ENCODE results near the gene URI1. TPM values are rescaled to one million over a fixed set of nuclear protein-coding genes. Genes with fewer than 3 reads are reported as not detected.

The URI1 gene
- total RNA-seq, 1 donor from 2014 or later, result 58.4 TPM

DNA sequence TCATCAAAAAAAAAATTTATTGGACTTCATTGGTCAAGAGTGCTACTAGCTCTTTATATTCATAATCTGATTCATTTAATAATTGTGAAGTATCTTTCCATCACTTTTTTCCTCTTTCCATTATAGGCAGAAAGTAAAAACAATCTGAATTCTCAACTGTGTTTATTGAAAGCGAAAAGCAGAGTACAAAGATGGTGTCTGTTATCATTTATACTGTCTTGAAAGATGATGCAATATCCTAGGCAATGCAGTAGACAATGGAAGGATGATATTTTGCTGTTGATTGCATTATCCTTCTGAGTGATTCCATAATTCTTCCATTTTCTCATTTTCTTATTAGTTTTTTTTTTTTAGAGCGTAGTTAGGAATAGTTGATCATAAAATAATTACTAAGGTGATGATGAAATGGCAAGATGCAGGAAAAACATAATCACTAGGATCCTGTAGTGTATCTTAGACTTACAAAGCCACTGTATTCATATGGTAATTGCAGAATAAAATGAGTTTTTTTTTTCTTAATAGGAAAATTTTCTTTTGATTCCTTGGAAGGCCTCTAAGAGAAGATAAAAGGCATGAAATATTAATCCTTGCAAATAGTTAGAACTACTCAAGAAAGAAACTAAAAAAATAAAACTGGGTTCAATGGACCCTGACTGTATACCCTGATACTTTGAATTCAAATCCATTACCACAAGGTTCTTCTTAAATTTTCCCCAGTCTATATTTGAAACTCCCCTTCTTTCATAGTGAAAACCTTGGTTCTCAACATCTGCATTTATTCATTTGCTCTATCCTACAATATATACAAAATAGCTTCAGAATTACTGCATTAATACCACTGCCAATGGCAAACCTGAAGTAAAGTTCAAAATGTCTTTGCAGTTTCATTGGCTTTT is 11.6 kb downstream of the URI1 start:
- peaks cover 9% of the 10 kb centered on the region for H3K36me3 Mint-ChIP-seq (ENCODE audit: insufficient read depth)
- no peaks in the 10 kb centered on the region for H3K27me3 Mint-ChIP-seq
- no peak overlapping the region for H3K4me3 Mint-ChIP-seq (ENCODE audit: low read depth)
- peaks cover 4% of the 10 kb centered on the region for H3K9me3 Mint-ChIP-seq (ENCODE audit: low read depth)
- no peaks in the 10 kb centered on the region for H3K4me1 Mint-ChIP-seq (ENCODE audit: low read depth)
- TF ChIP-seq, protein P1, sequence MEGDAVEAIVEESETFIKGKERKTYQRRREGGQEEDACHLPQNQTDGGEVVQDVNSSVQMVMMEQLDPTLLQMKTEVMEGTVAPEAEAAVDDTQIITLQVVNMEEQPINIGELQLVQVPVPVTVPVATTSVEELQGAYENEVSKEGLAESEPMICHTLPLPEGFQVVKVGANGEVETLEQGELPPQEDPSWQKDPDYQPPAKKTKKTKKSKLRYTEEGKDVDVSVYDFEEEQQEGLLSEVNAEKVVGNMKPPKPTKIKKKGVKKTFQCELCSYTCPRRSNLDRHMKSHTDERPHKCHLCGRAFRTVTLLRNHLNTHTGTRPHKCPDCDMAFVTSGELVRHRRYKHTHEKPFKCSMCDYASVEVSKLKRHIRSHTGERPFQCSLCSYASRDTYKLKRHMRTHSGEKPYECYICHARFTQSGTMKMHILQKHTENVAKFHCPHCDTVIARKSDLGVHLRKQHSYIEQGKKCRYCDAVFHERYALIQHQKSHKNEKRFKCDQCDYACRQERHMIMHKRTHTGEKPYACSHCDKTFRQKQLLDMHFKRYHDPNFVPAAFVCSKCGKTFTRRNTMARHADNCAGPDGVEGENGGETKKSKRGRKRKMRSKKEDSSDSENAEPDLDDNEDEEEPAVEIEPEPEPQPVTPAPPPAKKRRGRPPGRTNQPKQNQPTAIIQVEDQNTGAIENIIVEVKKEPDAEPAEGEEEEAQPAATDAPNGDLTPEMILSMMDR (IDR thresholded peaks at IDR 0.05; ENCODE audit: unreplicated experiment), result no peak
- no peak for DNase-seq (ENCODE audit: low spot score, unreplicated experiment)
- H3K27ac Mint-ChIP-seq, result no peak overlapping the region

DNA sequence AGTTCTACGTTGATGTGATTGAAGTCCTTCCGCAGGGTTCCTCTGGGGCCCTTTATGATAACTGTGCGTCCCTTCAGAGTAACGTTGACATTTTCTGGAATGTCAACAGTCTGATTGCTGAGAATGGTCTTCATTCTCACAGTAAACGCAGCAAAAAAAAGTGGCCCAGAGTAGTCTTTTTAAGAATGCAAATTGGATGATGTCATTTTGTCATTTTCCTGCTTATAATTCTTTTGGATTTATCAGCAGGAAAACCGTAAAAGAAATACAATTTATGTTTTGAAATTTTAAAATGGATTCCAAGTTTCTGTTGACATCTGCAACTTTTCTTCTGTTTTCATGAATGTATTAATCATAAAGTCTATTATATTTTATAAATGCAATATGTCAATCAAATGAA is 14.8 kb downstream of the URI1 start:
- H3K4me1 Mint-ChIP-seq (ENCODE audit: low read depth), result no peaks in the 10 kb centered on the region
- peaks cover 6% of the 10 kb centered on the region for H3K36me3 Mint-ChIP-seq (ENCODE audit: insufficient read depth)
- no peaks in the 10 kb centered on the region for H3K27me3 Mint-ChIP-seq
- no peaks in the 10 kb centered on the region for H3K9me3 Mint-ChIP-seq (ENCODE audit: low read depth)
- TF ChIP-seq, protein P1 (IDR thresholded peaks at IDR 0.05; ENCODE audit: unreplicated experiment), result no peak
- no peak overlapping the region for H3K4me3 Mint-ChIP-seq (ENCODE audit: low read depth)
- no peak for DNase-seq (ENCODE audit: low spot score, unreplicated experiment)
- H3K27ac Mint-ChIP-seq, result no peak overlapping the region

GRCh38 chr19:29961311-29961710 is 19.3 kb downstream of the URI1 start:
- no peaks in the 10 kb centered on the region for H3K9me3 Mint-ChIP-seq (ENCODE audit: low read depth)

DNA sequence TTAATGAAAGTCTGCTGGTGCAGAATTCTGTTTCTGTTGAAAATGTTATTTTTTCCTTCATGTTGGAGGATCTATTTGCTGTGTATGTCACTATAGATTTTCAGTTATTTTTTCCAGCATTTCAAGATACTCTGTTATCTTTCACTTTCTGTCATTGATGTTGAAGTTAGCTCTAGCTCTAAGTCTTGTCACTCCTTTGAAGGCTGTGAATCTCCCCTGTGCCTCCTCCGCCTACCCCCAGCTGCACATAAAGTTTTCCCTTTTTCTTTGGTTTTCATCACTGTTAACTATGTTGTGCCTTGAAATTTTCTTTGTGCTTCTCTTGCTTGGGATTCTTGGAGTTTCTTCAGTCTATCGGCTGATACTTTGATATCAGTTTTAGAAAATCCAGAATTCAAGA is 20.8 kb downstream of the URI1 start:
- H3K4me3 Mint-ChIP-seq (ENCODE audit: low read depth), result no peak overlapping the region
- TF ChIP-seq, protein P1 (IDR thresholded peaks at IDR 0.05; ENCODE audit: unreplicated experiment), result no peak
- peak overlapping the region; percentile 9 for H3K27ac Mint-ChIP-seq
- DNase-seq (ENCODE audit: low spot score, unreplicated experiment), result no peak
- no peaks in the 10 kb centered on the region for H3K9me3 Mint-ChIP-seq (ENCODE audit: low read depth)
- no peaks in the 10 kb centered on the region for H3K27me3 Mint-ChIP-seq
- peaks cover 22% of the 10 kb centered on the region for H3K4me1 Mint-ChIP-seq (ENCODE audit: low read depth)
- H3K36me3 Mint-ChIP-seq (ENCODE audit: insufficient read depth), result peaks cover 4% of the 10 kb centered on the region

More at GRCh38 chr19:29961311-29961710, 19.3 kb downstream of the URI1 start:
- Mint-ChIP-seq H3K4me1 (ENCODE audit: low read depth) (peaks cover 22% of the 10 kb centered on the region), H3K27me3 (no peaks in the 10 kb centered on the region), H3K36me3 (ENCODE audit: insufficient read depth) (peaks cover 4% of the 10 kb centered on the region), H3K27ac (no peak overlapping the region), H3K4me3 (ENCODE audit: low read depth) (no peak overlapping the region)
- no peak for DNase-seq (ENCODE audit: low spot score, unreplicated experiment)
- TF ChIP-seq, protein P1 (IDR thresholded peaks at IDR 0.05; ENCODE audit: unreplicated experiment), result no peak

DNA sequence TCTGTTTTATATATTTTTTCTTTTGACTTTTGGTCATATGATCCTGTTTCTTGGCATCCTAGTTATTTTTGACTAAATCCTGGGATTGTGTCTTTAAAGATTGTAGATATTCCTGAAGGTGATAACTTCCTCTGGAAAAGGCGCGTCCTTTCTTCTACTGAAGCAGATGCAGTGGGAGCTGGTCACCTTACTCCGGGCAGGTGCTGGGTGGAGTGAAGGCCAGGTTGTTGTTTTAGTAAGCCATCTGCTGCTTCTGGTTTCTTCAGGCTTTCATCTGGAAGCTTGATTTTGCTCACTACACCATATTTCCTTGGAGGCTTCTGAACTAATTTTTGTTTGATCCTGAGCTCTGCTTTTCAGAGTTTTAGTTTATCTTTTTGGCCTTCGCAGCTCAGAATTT is 21.5 kb downstream of the URI1 start:
- no peak for DNase-seq (ENCODE audit: low spot score, unreplicated experiment)

More for the DNA sequence above, 21.5 kb downstream of the URI1 start:
- H3K27ac Mint-ChIP-seq, result no peak overlapping the region
- H3K27me3 Mint-ChIP-seq, result no peaks in the 10 kb centered on the region
- H3K36me3 Mint-ChIP-seq (ENCODE audit: insufficient read depth), result peaks cover 4% of the 10 kb centered on the region
- TF ChIP-seq, protein P1 (IDR thresholded peaks at IDR 0.05; ENCODE audit: unreplicated experiment), result no peak
- H3K4me1 Mint-ChIP-seq (ENCODE audit: low read depth), result peaks cover 22% of the 10 kb centered on the region
- no peaks in the 10 kb centered on the region for H3K9me3 Mint-ChIP-seq (ENCODE audit: low read depth)
- no peak overlapping the region for H3K4me3 Mint-ChIP-seq (ENCODE audit: low read depth)
